HEK293 (cell line): ENCODE measurements around the gene FLYWCH1.

Experiments used
- HOXA7 ChIP-seq: sonication (generic); formaldehyde crosslinking; IDR thresholded peaks from 2 replicates; pipeline ENCODE4 v1.8.1; 2022; ENCODE audit warnings: missing genetic modification reagents, borderline replicate concordance
- HOXC10 ChIP-seq: sonication (generic); formaldehyde crosslinking; IDR thresholded peaks from 2 replicates; pipeline ENCODE4 v1.8.1; 2023; ENCODE audit warnings: mild to moderate bottlenecking, missing genetic modification reagents
- KLF16 ChIP-seq: fragments of 450-650 bp; formaldehyde crosslinking; IDR thresholded peaks from 2 replicates; pipeline ENCODE4 v1.5.1; 2017; ENCODE audit warnings: missing biosample characterization, missing genetic modification characterization
- PRDM1 ChIP-seq: fragments of 450-650 bp; formaldehyde crosslinking; IDR thresholded peaks from 2 replicates; pipeline ENCODE4; 2016; ENCODE audit warnings: missing biosample characterization, missing genetic modification characterization
- ZBTB17 ChIP-seq: fragments of 450-650 bp; formaldehyde crosslinking; IDR thresholded peaks from 2 replicates; pipeline ENCODE4 v1.5.1; 2016; ENCODE audit warnings: missing biosample characterization, missing genetic modification characterization
- ZBTB20 ChIP-seq: fragments of 450-650 bp; formaldehyde crosslinking; IDR thresholded peaks from 2 replicates; pipeline ENCODE4 v1.5.1; 2016; ENCODE audit warnings: missing biosample characterization, missing genetic modification characterization
- ZIC2 ChIP-seq: fragments of 450-650 bp; formaldehyde crosslinking; IDR thresholded peaks from 2 replicates; pipeline ENCODE4 v1.5.1; 2016; ENCODE audit warnings: missing biosample characterization, missing genetic modification characterization
- ZNF10 ChIP-seq: fragments of 450-650 bp; formaldehyde crosslinking; IDR thresholded peaks from 2 replicates; pipeline ENCODE4 v1.5.1; 2017; ENCODE audit warnings: missing biosample characterization, missing genetic modification characterization
- ZNF133 ChIP-seq: fragments of 450-650 bp; formaldehyde crosslinking; IDR thresholded peaks from 2 replicates; pipeline ENCODE4 v1.5.1; 2016; ENCODE audit warnings: missing biosample characterization, missing genetic modification characterization
- ZNF175 ChIP-seq: fragments of 450-650 bp; formaldehyde crosslinking; IDR thresholded peaks from 2 replicates; pipeline ENCODE4 v1.5.1; 2016; ENCODE audit warnings: missing biosample characterization, missing genetic modification characterization
- ZNF202 ChIP-seq: fragments of 450-650 bp; formaldehyde crosslinking; IDR thresholded peaks from 2 replicates; pipeline ENCODE4 v1.5.1; 2016; ENCODE audit warnings: missing biosample characterization, missing genetic modification characterization, borderline replicate concordance
- ZNF221 ChIP-seq: fragments of 450-650 bp; formaldehyde crosslinking; IDR thresholded peaks from 2 replicates; pipeline ENCODE4 v1.5.1; 2017; ENCODE audit warnings: missing biosample characterization, missing genetic modification characterization, borderline replicate concordance
- ZNF404 ChIP-seq: fragments of 450-650 bp; formaldehyde crosslinking; IDR thresholded peaks from 2 replicates; pipeline ENCODE4 v1.5.1; 2017; ENCODE audit warnings: missing biosample characterization, missing genetic modification characterization
- ZNF423 ChIP-seq: fragments of 450-650 bp; formaldehyde crosslinking; IDR thresholded peaks from 2 replicates; pipeline ENCODE4 v1.5.1; 2016; ENCODE audit warnings: missing biosample characterization, missing genetic modification characterization
- ZNF521 ChIP-seq: fragments of 450-650 bp; formaldehyde crosslinking; IDR thresholded peaks from 2 replicates; pipeline ENCODE4 v1.5.1; 2017; ENCODE audit warnings: missing biosample characterization, mild to moderate bottlenecking, missing genetic modification characterization
- ZNF530 ChIP-seq: fragments of 450-650 bp; formaldehyde crosslinking; IDR thresholded peaks from 2 replicates; pipeline ENCODE4 v1.5.1; 2016; ENCODE audit warnings: low read depth, missing biosample characterization, missing genetic modification characterization
- ZNF548 ChIP-seq: fragments of 450-650 bp; formaldehyde crosslinking; IDR thresholded peaks from 2 replicates; pipeline ENCODE4 v1.5.1; 2016; ENCODE audit warnings: missing biosample characterization, missing genetic modification characterization
- ZNF571 ChIP-seq: fragments of 450-650 bp; formaldehyde crosslinking; IDR thresholded peaks from 2 replicates; pipeline ENCODE4 v1.5.0; 2017; ENCODE audit warnings: missing biosample characterization, missing genetic modification characterization
- ZNF585B ChIP-seq: fragments of 450-650 bp; formaldehyde crosslinking; IDR thresholded peaks from 2 replicates; pipeline ENCODE4 v1.5.1; 2016; ENCODE audit warnings: missing biosample characterization, missing genetic modification characterization
- ZNF677 ChIP-seq: fragments of 450-650 bp; IDR thresholded peaks from 2 replicates; pipeline ENCODE4 v1.5.0; 2018; ENCODE audit warnings: missing biosample characterization, mild to moderate bottlenecking, missing genetic modification characterization, moderate library complexity
- ZNF707 ChIP-seq: fragments of 450-650 bp; formaldehyde crosslinking; IDR thresholded peaks from 2 replicates; pipeline ENCODE4 v1.5.1; 2016; ENCODE audit warnings: missing biosample characterization, missing genetic modification characterization
- ZXDB ChIP-seq: fragments of 450-650 bp; formaldehyde crosslinking; IDR thresholded peaks from 2 replicates; pipeline ENCODE4 v1.5.1; 2016; ENCODE audit warnings: missing biosample characterization, missing genetic modification characterization
- TF ChIP-seq, protein P1 (sequence below): fragments of 450-650 bp; formaldehyde crosslinking; IDR thresholded peaks from 2 replicates; pipeline ENCODE4 v1.5.1; 2016; ENCODE audit warnings: missing biosample characterization, missing genetic modification characterization
- TF ChIP-seq, protein P2 (sequence below): fragments of 450-650 bp; formaldehyde crosslinking; IDR thresholded peaks from 2 replicates; pipeline ENCODE4 v1.5.1; 2016; ENCODE audit warnings: missing biosample characterization, missing genetic modification characterization
- TF ChIP-seq, protein P3 (sequence below): fragments of 450-650 bp; formaldehyde crosslinking; conservative IDR thresholded peaks from 2 replicates; pipeline ENCODE4 v1.5.1; 2016; ENCODE audit warnings: low read depth, missing biosample characterization, missing genetic modification characterization
- TF ChIP-seq, protein P4 (sequence below): fragments of 450-650 bp; formaldehyde crosslinking; IDR thresholded peaks from 2 replicates; pipeline ENCODE4 v1.5.1; 2016; ENCODE audit warnings: missing biosample characterization, missing genetic modification characterization
- TF ChIP-seq, protein P5 (sequence below): fragments of 450-650 bp; formaldehyde crosslinking; IDR thresholded peaks from 2 replicates; pipeline ENCODE4 v1.5.1; 2017; ENCODE audit warnings: missing biosample characterization, missing genetic modification characterization
- TF ChIP-seq, protein P6 (sequence below): fragments of 450-650 bp; formaldehyde crosslinking; optimal IDR thresholded peaks from 2 replicates; pipeline ENCODE3; 2016; ENCODE audit warnings: missing biosample characterization, mild to moderate bottlenecking, missing genetic modification characterization

The FLYWCH1 gene

DNA sequence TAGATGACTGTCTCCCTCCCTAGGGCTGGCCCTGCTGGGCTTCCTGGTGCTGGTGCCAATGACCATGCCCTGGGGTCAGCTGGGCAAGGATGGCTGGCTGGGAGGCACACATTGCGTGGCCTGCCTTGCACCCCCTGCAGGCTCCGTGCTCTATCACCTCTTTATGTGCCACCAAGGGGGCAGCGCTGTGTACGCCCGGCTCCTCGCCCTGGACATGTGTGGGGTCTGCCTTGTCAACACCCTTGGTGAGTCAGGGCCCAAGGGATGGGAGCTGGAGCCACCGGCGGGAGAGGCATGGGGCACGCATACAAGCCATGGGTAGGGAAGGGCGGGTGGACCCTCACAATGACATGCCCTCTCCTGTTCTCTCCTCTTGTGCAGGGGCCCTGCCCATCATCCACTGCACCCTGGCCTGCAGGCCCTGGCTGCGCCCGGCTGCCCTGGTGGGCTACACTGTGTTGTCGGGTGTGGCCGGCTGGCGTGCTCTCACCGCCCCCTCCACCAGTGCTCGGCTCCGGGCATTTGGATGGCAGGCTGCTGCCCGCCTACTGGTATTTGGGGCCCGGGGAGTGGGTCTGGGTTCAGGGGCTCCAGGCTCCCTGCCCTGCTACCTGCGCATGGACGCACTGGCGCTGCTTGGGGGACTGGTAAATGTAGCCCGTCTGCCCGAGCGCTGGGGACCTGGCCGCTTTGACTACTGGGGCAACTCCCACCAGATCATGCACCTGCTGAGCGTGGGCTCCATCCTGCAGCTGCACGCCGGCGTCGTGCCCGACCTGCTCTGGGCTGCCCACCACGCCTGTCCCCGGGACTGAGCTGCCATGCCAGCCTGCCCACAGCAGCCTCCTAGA lies 59.6 kb downstream of the FLYWCH1 start (continued):
- TF ChIP-seq ZBTB20: peak; percentile 28; the same call in 1 of the 2 replicates
- no peak for TF ChIP-seq ZNF677
- TF ChIP-seq HOXC10 (CRISPR knock-in tag): no peak
- TF ChIP-seq, protein P1, sequence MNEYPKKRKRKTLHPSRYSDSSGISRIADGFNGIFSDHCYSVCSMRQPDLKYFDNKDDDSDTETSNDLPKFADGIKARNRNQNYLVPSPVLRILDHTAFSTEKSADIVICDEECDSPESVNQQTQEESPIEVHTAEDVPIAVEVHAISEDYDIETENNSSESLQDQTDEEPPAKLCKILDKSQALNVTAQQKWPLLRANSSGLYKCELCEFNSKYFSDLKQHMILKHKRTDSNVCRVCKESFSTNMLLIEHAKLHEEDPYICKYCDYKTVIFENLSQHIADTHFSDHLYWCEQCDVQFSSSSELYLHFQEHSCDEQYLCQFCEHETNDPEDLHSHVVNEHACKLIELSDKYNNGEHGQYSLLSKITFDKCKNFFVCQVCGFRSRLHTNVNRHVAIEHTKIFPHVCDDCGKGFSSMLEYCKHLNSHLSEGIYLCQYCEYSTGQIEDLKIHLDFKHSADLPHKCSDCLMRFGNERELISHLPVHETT (tag by site-specific recombination): no peak
- no peak for TF ChIP-seq ZNF133 (tag by site-specific recombination)
- TF ChIP-seq ZNF202: no peak
- TF ChIP-seq, protein P2, sequence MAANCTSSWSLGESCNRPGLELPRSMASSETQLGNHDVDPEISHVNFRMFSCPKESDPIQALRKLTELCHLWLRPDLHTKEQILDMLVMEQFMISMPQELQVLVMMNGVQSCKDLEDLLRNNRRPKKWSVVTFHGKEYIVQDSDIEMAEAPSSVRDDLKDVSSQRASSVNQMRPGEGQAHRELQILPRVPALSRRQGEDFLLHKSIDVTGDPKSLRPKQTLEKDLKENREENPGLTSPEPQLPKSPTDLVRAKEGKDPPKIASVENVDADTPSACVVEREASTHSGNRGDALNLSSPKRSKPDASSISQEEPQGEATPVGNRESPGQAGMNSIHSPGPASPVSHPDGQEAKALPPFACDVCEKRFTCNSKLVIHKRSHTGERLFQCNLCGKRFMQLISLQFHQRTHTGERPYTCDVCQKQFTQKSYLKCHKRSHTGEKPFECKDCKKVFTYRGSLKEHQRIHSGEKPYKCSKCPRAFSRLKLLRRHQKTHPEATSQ (tag by site-specific recombination): no peak
- no peak for TF ChIP-seq ZNF585B (tag by site-specific recombination)
- TF ChIP-seq ZNF10 (tag by site-specific recombination): peak; percentile 88
- TF ChIP-seq ZNF221 (tag by site-specific recombination): no peak
- no peak for TF ChIP-seq ZNF404
- no peak for TF ChIP-seq ZNF530 (tag by site-specific recombination)
- no peak for TF ChIP-seq ZNF423 (tag by site-specific recombination)
- TF ChIP-seq HOXA7 (CRISPR knock-in tag): no peak
- no peak for TF ChIP-seq ZBTB17
- no peak for TF ChIP-seq ZXDB (tag by site-specific recombination)
- no peak for TF ChIP-seq ZNF548 (tag by site-specific recombination)
- TF ChIP-seq, protein P3, sequence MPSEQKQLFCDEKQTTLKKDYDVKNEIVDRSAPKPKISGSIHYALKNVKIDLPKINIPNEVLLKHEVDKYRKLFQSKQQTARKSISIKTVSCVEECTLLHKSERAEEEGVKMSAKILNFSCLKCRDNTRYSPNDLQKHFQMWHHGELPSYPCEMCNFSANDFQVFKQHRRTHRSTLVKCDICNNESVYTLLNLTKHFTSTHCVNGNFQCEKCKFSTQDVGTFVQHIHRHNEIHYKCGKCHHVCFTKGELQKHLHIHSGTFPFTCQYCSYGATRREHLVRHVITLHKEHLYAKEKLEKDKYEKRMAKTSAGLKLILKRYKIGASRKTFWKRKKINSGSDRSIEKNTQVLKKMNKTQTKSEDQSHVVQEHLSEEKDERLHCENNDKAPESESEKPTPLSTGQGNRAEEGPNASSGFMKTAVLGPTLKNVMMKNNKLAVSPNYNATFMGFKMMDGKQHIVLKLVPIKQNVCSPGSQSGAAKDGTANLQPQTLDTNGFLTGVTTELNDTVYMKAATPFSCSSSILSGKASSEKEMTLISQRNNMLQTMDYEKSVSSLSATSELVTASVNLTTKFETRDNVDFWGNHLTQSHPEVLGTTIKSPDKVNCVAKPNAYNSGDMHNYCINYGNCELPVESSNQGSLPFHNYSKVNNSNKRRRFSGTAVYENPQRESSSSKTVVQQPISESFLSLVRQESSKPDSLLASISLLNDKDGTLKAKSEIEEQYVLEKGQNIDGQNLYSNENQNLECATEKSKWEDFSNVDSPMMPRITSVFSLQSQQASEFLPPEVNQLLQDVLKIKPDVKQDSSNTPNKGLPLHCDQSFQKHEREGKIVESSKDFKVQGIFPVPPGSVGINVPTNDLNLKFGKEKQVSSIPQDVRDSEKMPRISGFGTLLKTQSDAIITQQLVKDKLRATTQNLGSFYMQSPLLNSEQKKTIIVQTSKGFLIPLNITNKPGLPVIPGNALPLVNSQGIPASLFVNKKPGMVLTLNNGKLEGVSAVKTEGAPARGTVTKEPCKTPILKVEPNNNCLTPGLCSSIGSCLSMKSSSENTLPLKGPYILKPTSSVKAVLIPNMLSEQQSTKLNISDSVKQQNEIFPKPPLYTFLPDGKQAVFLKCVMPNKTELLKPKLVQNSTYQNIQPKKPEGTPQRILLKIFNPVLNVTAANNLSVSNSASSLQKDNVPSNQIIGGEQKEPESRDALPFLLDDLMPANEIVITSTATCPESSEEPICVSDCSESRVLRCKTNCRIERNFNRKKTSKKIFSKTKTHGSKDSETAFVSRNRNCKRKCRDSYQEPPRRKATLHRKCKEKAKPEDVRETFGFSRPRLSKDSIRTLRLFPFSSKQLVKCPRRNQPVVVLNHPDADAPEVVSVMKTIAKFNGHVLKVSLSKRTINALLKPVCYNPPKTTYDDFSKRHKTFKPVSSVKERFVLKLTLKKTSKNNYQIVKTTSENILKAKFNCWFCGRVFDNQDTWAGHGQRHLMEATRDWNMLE (tag by site-specific recombination): no peak
- TF ChIP-seq, protein P4, sequence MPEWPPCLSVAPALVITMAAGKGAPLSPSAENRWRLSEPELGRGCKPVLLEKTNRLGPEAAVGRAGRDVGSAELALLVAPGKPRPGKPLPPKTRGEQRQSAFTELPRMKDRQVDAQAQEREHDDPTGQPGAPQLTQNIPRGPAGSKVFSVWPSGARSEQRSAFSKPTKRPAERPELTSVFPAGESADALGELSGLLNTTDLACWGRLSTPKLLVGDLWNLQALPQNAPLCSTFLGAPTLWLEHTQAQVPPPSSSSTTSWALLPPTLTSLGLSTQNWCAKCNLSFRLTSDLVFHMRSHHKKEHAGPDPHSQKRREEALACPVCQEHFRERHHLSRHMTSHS (tag by site-specific recombination): no peak
- TF ChIP-seq, protein P5, sequence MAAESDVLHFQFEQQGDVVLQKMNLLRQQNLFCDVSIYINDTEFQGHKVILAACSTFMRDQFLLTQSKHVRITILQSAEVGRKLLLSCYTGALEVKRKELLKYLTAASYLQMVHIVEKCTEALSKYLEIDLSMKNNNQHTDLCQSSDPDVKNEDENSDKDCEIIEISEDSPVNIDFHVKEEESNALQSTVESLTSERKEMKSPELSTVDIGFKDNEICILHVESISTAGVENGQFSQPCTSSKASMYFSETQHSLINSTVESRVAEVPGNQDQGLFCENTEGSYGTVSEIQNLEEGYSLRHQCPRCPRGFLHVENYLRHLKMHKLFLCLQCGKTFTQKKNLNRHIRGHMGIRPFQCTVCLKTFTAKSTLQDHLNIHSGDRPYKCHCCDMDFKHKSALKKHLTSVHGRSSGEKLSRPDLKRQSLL: peak; percentile 72; the same call in 1 of the 2 replicates
- no peak for TF ChIP-seq ZNF175 (tag by site-specific recombination)
- no peak for TF ChIP-seq PRDM1 (tag by site-specific recombination)
- no peak; the same call in 1 of the 2 replicates for TF ChIP-seq ZIC2 (tag by site-specific recombination)
- no peak for TF ChIP-seq ZNF707 (tag by site-specific recombination)
- no peak for TF ChIP-seq KLF16 (tag by site-specific recombination)
- no peak for TF ChIP-seq ZNF521 (tag by site-specific recombination)
- TF ChIP-seq, protein P6, sequence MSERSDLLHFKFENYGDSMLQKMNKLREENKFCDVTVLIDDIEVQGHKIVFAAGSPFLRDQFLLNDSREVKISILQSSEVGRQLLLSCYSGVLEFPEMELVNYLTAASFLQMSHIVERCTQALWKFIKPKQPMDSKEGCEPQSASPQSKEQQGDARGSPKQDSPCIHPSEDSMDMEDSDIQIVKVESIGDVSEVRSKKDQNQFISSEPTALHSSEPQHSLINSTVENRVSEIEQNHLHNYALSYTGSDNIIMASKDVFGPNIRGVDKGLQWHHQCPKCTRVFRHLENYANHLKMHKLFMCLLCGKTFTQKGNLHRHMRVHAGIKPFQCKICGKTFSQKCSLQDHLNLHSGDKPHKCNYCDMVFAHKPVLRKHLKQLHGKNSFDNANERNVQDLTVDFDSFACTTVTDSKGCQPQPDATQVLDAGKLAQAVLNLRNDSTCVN: no peak
- TF ChIP-seq ZNF571 (tag by site-specific recombination): no peak
